ENCODE measurements around the gene CSNK2A2.

- TF ChIP-seq POLR2A (IDR thresholded peaks at IDR 0.05; ENCODE audit: low read length) (no peak), GATA1 (IDR thresholded peaks at IDR 0.05; ENCODE audit: low read depth, low read length) (no peak)
These were observed 3.1 kb downstream of the CSNK2A2 start for GRCh38 chr16:58194790-58195189.
